Suprapubic skin (tissue), 4 donors: Measurements from ENCODE around the gene PPP6C. TPM values are rescaled to one million over a fixed set of nuclear protein-coding genes. Genes with fewer than 3 reads are reported as not detected.
"Not testable (repeated sequence)": the region's sequence is repeated elsewhere in the genome, so short reads cannot be mapped to it uniquely, and the experiment has no call there.

ENCODE experiments used
- DNase-seq, 2 donors: peaks; one replicate each; pipeline ENCODE4 v3.0.0-alpha.2; 2019; ENCODE audit warnings: low spot score in 2 of 2
- H3K27ac ChIP-seq: fragments of 200-600 bp; sonication (generic); one replicate; pipeline ENCODE4 v1.5.1; 2019
- H3K27me3 ChIP-seq: fragments of 200-600 bp; sonication (generic); one replicate; pipeline ENCODE4 v1.5.1; 2019
- H3K36me3 ChIP-seq: fragments of 200-600 bp; sonication (generic); one replicate; pipeline ENCODE4 v1.5.1; 2019
- H3K4me1 ChIP-seq: fragments of 200-600 bp; sonication (generic); one replicate; pipeline ENCODE4 v1.5.1; 2019
- H3K4me3 ChIP-seq: fragments of 200-600 bp; sonication (generic); one replicate; pipeline ENCODE4 v1.5.1; 2019; ENCODE audit warnings: mild to moderate bottlenecking
- H3K9me3 ChIP-seq: fragments of 200-600 bp; sonication (generic); one replicate; pipeline ENCODE4 v1.5.1; 2019
- CTCF ChIP-seq, 2 donors: fragments of 200-600 bp in 1 of 2; fragments of 450-650 bp in 1 of 2; sonication (generic) in 1 of 2; IDR thresholded peaks; one replicate each; pipeline ENCODE4 v1.5.1; 2016 to 2019; ENCODE audit warnings: antibody characterized with exemption in 2 of 2, mild to moderate bottlenecking in 1 of 2, moderate library complexity in 1 of 2
- EP300 ChIP-seq: sonication (generic); formaldehyde crosslinking; IDR thresholded peaks from one replicate; pipeline ENCODE4 v1.6.1; 2017; ENCODE audit warnings: antibody characterized with exemption
- POLR2A ChIP-seq, 2 donors: fragments of 450-650 bp; IDR thresholded peaks; one replicate each; pipeline ENCODE4 v1.6.1; 2017; ENCODE audit warnings: antibody characterized with exemption in 2 of 2, mild to moderate bottlenecking in 2 of 2, moderate library complexity in 2 of 2
- POLR2AphosphoS5 ChIP-seq, 3 donors: sonication (generic); formaldehyde crosslinking; IDR thresholded peaks; one replicate each; pipeline ENCODE4 v1.6.1; 2017; ENCODE audit warnings: antibody characterized with exemption in 3 of 3
- whole genome bisulfite sequencing: methylation state at CpG from one replicate; pipeline ENCODE4 v1.1.5; 2018; 5-methylcytosine and 5-hydroxymethylcytosine counted together
- total RNA-seq, 4 donors: library from RNA; depleted of rRNA; stranded (reverse); fragments of >200 nt; gene quantifications; one replicate each; pipeline ENCODE4 v1.1.0, GENCODE V29; 2016

PPP6C gene
- total RNA-seq, 4 donors from 2014 or later: 26.8 to 36.8 (median 29.6) TPM

GRCh38 chr9:125202846-125203618, 13.4 kb upstream of the PPP6C start:
- H3K4me3 ChIP-seq: no peak overlapping the region
- peaks cover 14% of the 10 kb centered on the region for H3K4me1 ChIP-seq
- no peaks in the 10 kb centered on the region for H3K9me3 ChIP-seq
- H3K27ac ChIP-seq: no peak overlapping the region
- WGBS: 76% methylated on average over 1 of the region's 1 CpG
- DNase-seq: no peak
- peaks cover 43% of the 10 kb centered on the region for H3K36me3 ChIP-seq
- H3K27me3 ChIP-seq: no peaks in the 10 kb centered on the region
- TF ChIP-seq POLR2AphosphoS5 (IDR thresholded peaks at IDR 0.05): no peak
- TF ChIP-seq CTCF (IDR thresholded peaks at IDR 0.05): no peak
- no peak for TF ChIP-seq EP300
- TF ChIP-seq POLR2A (IDR thresholded peaks at IDR 0.05): no peak

GRCh38 chr9:125200216-125201047, 10.8 kb upstream of the PPP6C start, which contains the start of gene RABEPK:
TSS of gene RABEPK (plus strand) at chr9:125200542. CDS start at chr9:125203014, 2,472 bp downstream.
- Histone ChIP-seq H3K27me3 (no peaks in the 10 kb centered on the region), H3K4me3 (peak within 1 kb of the TSS; percentile 63), H3K27ac (peak within 1 kb of the TSS; percentile 86), H3K4me1 (peaks cover 14% of the 10 kb centered on the region), H3K36me3 (peaks cover 18% of the 10 kb centered on the region), H3K9me3 (no peaks in the 10 kb centered on the region)
- DNase-seq: peak; percentile 95 to 97
- WGBS: under 1% methylated on average over 26 of the region's 51 CpGs
- TF ChIP-seq POLR2AphosphoS5 (IDR thresholded peaks at IDR 0.05) (peak in 1 of 3 donors; percentile 66), EP300 (no peak), CTCF (IDR thresholded peaks at IDR 0.05) (no peak), POLR2A (IDR thresholded peaks at IDR 0.05) (peak in 1 of 2 donors; percentile 62)

- not testable (repeated sequence) for H3K9me3 ChIP-seq
- WGBS: 79% methylated on average over 1 of the region's 1 CpG
These were observed 6.0 kb upstream of the PPP6C start for GRCh38 chr9:125195591-125195990.

GRCh38 chr9:125194466-125194865, 4.9 kb upstream of the PPP6C start:
- H3K36me3 ChIP-seq, H3K27me3 ChIP-seq, H3K9me3 ChIP-seq, DNase-seq, H3K27ac ChIP-seq, H3K4me3 ChIP-seq: not testable (repeated sequence)
- 97% methylated on average over 5 of the region's 5 CpGs for WGBS
- H3K4me1 ChIP-seq: peaks cover 16% of the 10 kb centered on the region

More at GRCh38 chr9:125195591-125195990, 6.0 kb upstream of the PPP6C start:
- H3K4me1 ChIP-seq: peaks cover 13% of the 10 kb centered on the region
- DNase-seq, H3K27ac ChIP-seq, H3K4me3 ChIP-seq, H3K27me3 ChIP-seq, H3K36me3 ChIP-seq: not testable (repeated sequence)

GRCh38 chr9:125190361-125190801, 778 bp upstream of the PPP6C start:
- no peak for DNase-seq
- Histone ChIP-seq H3K4me3 (peak overlapping the region; percentile 90), H3K27ac (peak overlapping the region; percentile 96), H3K27me3 (no peaks in the 10 kb centered on the region), H3K9me3 (no peaks in the 10 kb centered on the region), H3K36me3 (no peaks in the 10 kb centered on the region), H3K4me1 (peaks cover 45% of the 10 kb centered on the region)
- TF ChIP-seq POLR2A (IDR thresholded peaks at IDR 0.05): no peak
- TF ChIP-seq POLR2AphosphoS5 (IDR thresholded peaks at IDR 0.05): no peak
- no peak for TF ChIP-seq CTCF (IDR thresholded peaks at IDR 0.05)
- no peak for TF ChIP-seq EP300
- WGBS: 41% methylated on average over 14 of the region's 14 CpGs

GRCh38 chr9:125189011-125189360, 617 bp downstream of the PPP6C start:
- Histone ChIP-seq H3K9me3 (no peaks in the 10 kb centered on the region), H3K4me1 (peaks cover 45% of the 10 kb centered on the region), H3K36me3 (peaks cover 3% of the 10 kb centered on the region), H3K27ac (peak overlapping the region; percentile 96), H3K27me3 (no peaks in the 10 kb centered on the region), H3K4me3 (peak overlapping the region; percentile 90)
- DNase-seq: peak in 1 of 2 donors; percentile 78
- 0% methylated on average over 11 of the region's 26 CpGs for whole genome bisulfite sequencing
- TF ChIP-seq EP300: no peak
- no peak for TF ChIP-seq POLR2AphosphoS5 (IDR thresholded peaks at IDR 0.05)
- no peak for TF ChIP-seq CTCF (IDR thresholded peaks at IDR 0.05)
- no peak for TF ChIP-seq POLR2A (IDR thresholded peaks at IDR 0.05)
